Muscle of leg (tissue), 16 donors: ENCODE measurements around the gene SERPINB2. TPM values are rescaled to one million over a fixed set of nuclear protein-coding genes. Genes with fewer than 3 reads are reported as not detected.

ENCODE experiments used
- DNase-seq: peaks from one replicate; pipeline ENCODE4 v3.0.0; 2013
- H3K27ac ChIP-seq: one replicate; pipeline ENCODE4 v1.5.1; 2013; ENCODE audit warnings: mild to moderate bottlenecking, low read length, control low read depth
- H3K27me3 ChIP-seq: one replicate; pipeline ENCODE4 v1.6.1; 2013; ENCODE audit warnings: low read length; ENCODE audit not compliant: control insufficient read depth, insufficient read depth
- H3K36me3 ChIP-seq: one replicate; pipeline ENCODE4 v1.6.1; 2013; ENCODE audit warnings: low read length; ENCODE audit not compliant: control insufficient read depth, insufficient read depth
- H3K4me1 ChIP-seq: one replicate; pipeline ENCODE4 v1.6.1; 2013; ENCODE audit warnings: low read length; ENCODE audit not compliant: control insufficient read depth, insufficient read depth
- H3K4me3 ChIP-seq: one replicate; pipeline ENCODE4 v1.5.1; 2013; ENCODE audit warnings: low read length, control low read depth
- H3K9me3 ChIP-seq: replicated peaks from 2 replicates; pipeline ENCODE4 v1.6.1; 2013; ENCODE audit warnings: low read depth, low read length; ENCODE audit not compliant: control insufficient read depth
- WGBS: methylation state at CpG from one replicate; pipeline ENCODE4 v1.1.5; 2013; ENCODE audit warnings: missing lambda C conversion rate; ENCODE audit not compliant: insufficient coverage; 5-methylcytosine and 5-hydroxymethylcytosine counted together
- long read RNA-seq, 11 donors: transcript quantifications; one replicate each; lab custom pipeline, GENCODE V29; 2026
- polyA plus RNA-seq, 8 donors: library from polyadenylated mRNA; unstranded; fragments of 120-200 nt; gene quantifications; one replicate each; pipeline versions ENCODE4 v1.2.1 to v1.2.3, GENCODE V29; 2013; ENCODE audit warnings: inconsistent platforms in 1 of 8, low replicate concordance in 1 of 8; ENCODE audit not compliant: insufficient read length in 8 of 8, insufficient read depth in 1 of 8
- total RNA-seq: library from RNA; stranded (reverse); fragments of 120-200 nt; gene quantifications from one replicate; pipeline ENCODE4 v1.2.4, GENCODE V29; 2013

Gene SERPINB2, protein sequence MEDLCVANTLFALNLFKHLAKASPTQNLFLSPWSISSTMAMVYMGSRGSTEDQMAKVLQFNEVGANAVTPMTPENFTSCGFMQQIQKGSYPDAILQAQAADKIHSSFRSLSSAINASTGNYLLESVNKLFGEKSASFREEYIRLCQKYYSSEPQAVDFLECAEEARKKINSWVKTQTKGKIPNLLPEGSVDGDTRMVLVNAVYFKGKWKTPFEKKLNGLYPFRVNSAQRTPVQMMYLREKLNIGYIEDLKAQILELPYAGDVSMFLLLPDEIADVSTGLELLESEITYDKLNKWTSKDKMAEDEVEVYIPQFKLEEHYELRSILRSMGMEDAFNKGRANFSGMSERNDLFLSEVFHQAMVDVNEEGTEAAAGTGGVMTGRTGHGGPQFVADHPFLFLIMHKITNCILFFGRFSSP
- total RNA-seq (0.27 TPM), polyA plus RNA-seq (10 to 100 TPM in 1 of 8 donors, 1 to 10 TPM in 1, under 1 TPM in 5, not detected in 1; 0.10 to 29.4 (median 0.13) TPM)
- long read RNA-seq, donor 1, result 0 reads
- long read RNA-seq, donor 2, partial matches to known transcripts, result 0 of 2 reads
- long read RNA-seq, donor 2, other reads (novel, unspliced or antisense), result 0 of 2 reads
- long read RNA-seq, donor 3, result 0 reads
- long read RNA-seq, donor 4, result 0 reads
- long read RNA-seq, donor 5, result 0 reads
- long read RNA-seq, donor 6, result 0 reads
- long read RNA-seq, donor 7, result 0 reads
- long read RNA-seq, donor 8, result 0 reads
- long read RNA-seq, donor 9, result 0 reads
- long read RNA-seq, donor 10, result 0 reads
- long read RNA-seq, donor 11, result 0 reads

DNA sequence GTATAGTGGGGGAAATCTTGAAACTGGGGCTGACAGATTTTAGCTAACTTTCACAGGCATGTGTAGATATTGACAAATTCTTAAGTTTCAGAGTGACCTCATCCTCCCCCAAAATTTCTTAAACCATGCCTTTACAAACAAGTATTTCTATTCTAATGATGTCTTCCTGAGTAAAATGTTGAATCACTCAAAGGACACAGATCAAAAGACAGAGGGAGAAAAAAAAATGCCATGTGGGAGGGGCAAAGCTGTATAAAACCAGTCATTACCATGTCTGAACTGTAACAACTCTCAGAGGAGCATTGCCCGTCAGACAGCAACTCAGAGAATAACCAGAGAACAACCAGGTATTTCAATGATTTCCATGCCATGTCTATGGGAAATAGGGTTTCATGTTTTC is at the start of gene SERPINB2:
Gene SERPINB2 (plus strand): TSS at position 282 of the 400 bp plus-strand sequence. CDS start 3,740 bp downstream, outside the sequence.
- H3K27ac ChIP-seq, result no peak within 1 kb of the TSS
- DNase-seq, result no peak
- H3K36me3 ChIP-seq, result no peaks in the 10 kb centered on the region
- H3K4me3 ChIP-seq, result no peak within 1 kb of the TSS
- H3K9me3 ChIP-seq, result no peaks in the 10 kb centered on the region
- no peaks in the 10 kb centered on the region for H3K4me1 ChIP-seq
- no CpG with 5 or more reads among the region's 1 CpG for WGBS
- no peaks in the 10 kb centered on the region for H3K27me3 ChIP-seq

DNA sequence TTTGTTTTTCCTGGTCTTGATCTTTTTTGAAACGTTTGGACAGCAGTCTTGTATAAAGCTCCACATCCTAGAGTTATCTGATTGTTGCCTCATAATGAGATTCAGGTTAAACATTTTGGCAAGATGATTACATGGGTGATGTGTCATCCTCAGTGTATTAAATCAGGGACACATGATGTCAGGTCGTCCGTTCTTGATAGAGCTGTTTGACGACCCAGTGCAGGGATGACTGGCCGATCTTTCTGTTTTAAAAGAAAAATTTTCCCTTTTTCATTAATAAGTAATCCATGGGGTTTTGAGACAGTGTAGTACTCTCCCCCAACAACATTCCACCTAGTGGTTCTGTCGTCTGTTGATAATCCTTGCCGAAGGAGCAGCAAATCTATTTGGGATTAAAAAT is 44.5 kb upstream of the SERPINB2 start:
- no peaks in the 10 kb centered on the region for H3K36me3 ChIP-seq
- H3K4me3 ChIP-seq, result no peak overlapping the region
- no peaks in the 10 kb centered on the region for H3K9me3 ChIP-seq
- H3K4me1 ChIP-seq, result no peaks in the 10 kb centered on the region
- DNase-seq, result no peak
- 100% methylated on average over 1 of the region's 7 CpGs for WGBS
- no peaks in the 10 kb centered on the region for H3K27me3 ChIP-seq
- no peak overlapping the region for H3K27ac ChIP-seq

DNA sequence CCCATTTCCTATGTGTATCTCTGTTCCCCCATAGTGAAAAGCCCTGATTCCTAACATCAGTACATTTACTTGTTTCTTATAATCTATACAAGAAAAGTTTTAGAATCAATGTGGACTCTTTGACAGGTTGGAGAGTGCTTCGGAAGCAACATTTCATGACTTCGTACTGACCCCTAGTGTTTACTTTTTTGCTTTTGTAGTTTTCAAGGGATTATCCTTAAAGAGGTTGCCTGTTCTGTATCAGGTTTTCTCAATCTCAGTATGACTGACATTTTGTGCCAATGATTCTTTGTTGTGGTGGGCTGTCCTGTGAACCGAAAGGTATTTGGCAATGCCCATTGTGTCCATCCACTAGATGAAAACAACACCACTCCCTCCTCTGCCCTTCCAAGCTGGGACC is 43.3 kb upstream of the SERPINB2 start:
- H3K4me3 ChIP-seq, result no peak overlapping the region
- no peak overlapping the region for H3K27ac ChIP-seq
- DNase-seq, result peak; percentile 38
- no peaks in the 10 kb centered on the region for H3K9me3 ChIP-seq
- no peaks in the 10 kb centered on the region for H3K4me1 ChIP-seq
- no CpG with 5 or more reads among the region's 3 CpGs for WGBS
- no peaks in the 10 kb centered on the region for H3K27me3 ChIP-seq
- no peaks in the 10 kb centered on the region for H3K36me3 ChIP-seq

DNA sequence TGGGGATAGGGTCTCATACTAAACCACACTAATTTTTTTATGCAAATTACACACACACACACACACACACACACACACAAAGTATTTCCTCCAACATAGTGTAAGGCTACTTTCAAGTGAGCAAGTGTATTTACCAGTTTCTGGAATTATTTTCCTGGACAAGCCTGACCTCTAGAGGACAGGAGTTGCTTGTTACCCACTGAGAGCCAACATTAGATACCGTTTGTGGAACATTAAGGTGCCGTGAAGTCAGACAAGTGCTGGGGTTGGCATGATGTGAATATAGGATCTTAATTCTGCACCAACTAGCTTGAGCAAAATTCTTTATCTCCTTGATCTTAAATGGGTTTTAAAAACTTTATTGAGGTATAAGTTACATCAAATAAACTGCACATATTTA is 39.3 kb upstream of the SERPINB2 start:
- Histone ChIP-seq H3K36me3 (no peaks in the 10 kb centered on the region), H3K27me3 (no peaks in the 10 kb centered on the region), H3K4me3 (no peak overlapping the region), H3K27ac (no peak overlapping the region), H3K9me3 (no peaks in the 10 kb centered on the region), H3K4me1 (no peaks in the 10 kb centered on the region)
- DNase-seq, result peak; percentile 60
- WGBS, result no CpG with 5 or more reads among the region's 2 CpGs

DNA sequence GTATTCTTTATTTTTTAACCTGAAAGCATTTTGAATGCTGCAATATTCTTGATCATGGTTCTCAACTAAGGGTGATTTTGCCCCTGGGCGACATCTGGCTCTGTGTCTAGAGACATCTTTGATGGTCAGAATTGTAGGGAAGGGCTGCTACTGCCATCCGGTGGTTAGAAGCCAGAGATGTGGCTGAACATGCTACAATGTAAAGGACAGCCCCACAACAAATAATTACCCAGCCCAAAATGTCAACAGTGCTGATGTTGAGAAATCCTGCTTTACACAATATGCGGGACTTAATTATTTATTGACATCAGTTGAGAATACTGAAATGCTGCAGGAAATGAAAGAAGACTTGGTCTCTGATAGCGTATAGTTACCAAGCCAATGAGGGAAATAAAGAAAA is 37.5 kb upstream of the SERPINB2 start:
- DNase-seq, result no peak

DNA sequence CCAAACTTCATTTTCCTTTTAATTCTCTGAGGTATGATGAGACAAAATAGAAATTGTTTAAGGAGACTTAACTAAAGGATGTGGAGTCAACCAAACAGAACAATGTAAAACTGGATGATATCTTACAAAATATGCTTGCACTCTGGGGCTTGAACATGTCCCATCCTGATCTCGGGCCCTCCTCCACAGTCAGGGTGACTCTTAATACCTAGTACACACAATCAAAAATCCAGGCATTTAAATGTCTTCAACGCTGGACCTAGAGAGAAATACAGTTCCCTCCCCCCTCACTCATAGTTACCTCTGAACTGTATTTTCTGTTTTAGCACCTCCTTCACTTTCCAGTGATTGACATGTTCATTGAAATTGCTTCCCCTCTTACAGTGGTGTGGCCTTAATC is 36.9 kb upstream of the SERPINB2 start:
- no peaks in the 10 kb centered on the region for H3K9me3 ChIP-seq
- WGBS, result 63% methylated on average over 2 of the region's 2 CpGs
- no peak for DNase-seq

More for the DNA sequence above, 37.5 kb upstream of the SERPINB2 start:
- Histone ChIP-seq H3K27me3 (no peaks in the 10 kb centered on the region), H3K4me3 (no peak overlapping the region), H3K4me1 (no peaks in the 10 kb centered on the region), H3K9me3 (no peaks in the 10 kb centered on the region), H3K36me3 (no peaks in the 10 kb centered on the region), H3K27ac (no peak overlapping the region)
- WGBS, result 20% methylated on average over 1 of the region's 4 CpGs

DNA sequence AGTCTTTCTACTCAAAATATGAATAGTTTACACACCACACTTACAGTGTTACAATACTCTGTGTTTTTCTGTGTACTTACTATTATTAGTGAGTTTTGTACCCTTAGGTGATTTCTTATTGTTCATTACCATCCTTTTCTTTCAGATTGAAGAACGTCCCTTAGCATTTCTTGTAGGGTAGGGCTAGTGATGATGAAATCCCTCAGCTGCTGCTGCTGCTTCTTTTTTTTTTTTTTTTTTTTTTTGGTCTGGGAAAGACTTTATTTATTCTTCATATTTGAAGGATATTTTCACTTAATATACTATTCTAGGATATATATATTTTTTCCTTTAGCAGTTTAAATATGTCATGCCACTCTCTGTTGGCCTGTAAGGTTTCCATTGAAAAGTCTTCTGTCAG is 29.0 kb upstream of the SERPINB2 start:
- Histone ChIP-seq H3K4me3 (no peak overlapping the region), H3K4me1 (no peaks in the 10 kb centered on the region), H3K9me3 (no peaks in the 10 kb centered on the region), H3K36me3 (no peaks in the 10 kb centered on the region), H3K27ac (no peak overlapping the region), H3K27me3 (no peaks in the 10 kb centered on the region)
- no peak for DNase-seq
- WGBS, result no CpG with 5 or more reads among the region's 1 CpG

More for the DNA sequence above, 36.9 kb upstream of the SERPINB2 start:
- no peak overlapping the region for H3K27ac ChIP-seq
- H3K27me3 ChIP-seq, result no peaks in the 10 kb centered on the region
- H3K4me1 ChIP-seq, result no peaks in the 10 kb centered on the region
- no peaks in the 10 kb centered on the region for H3K36me3 ChIP-seq
- no peak overlapping the region for H3K4me3 ChIP-seq

DNA sequence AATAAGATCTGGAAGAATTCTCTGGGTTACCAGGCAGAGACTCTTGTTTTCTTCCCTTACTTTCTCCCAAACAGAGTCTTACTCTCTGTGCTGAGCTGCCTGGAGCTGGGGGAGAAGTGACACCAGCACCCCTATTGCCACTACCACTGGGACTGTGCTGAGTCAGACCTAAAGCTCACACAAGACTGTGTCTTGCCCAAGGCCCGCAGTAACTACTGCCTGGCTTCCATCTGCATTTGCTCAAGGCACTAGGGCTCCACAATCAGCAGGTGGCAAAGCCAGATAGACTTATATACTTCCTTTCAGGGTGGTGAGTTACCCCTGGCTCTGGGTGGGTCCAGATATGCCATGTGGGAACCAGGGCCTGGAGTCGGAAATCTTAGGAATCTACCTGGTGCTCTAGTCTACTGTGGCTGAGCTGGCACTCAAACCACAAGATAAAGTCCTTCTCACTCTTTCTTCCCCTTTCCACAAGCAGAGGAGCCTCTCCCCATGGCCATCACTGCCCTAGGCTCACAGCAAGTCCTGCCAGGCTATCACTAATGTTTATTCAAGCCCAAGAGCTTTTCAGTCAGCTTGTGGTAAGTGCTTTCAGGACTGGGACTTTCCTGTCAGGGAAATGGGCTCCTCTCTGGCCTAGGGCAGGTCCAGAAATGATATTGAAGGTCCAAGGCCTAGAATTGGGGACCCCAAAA is 27.6 kb upstream of the SERPINB2 start:
- WGBS, result 86% methylated on average over 1 of the region's 2 CpGs
- no peak overlapping the region for H3K27ac ChIP-seq
- H3K9me3 ChIP-seq, result no peaks in the 10 kb centered on the region

DNA sequence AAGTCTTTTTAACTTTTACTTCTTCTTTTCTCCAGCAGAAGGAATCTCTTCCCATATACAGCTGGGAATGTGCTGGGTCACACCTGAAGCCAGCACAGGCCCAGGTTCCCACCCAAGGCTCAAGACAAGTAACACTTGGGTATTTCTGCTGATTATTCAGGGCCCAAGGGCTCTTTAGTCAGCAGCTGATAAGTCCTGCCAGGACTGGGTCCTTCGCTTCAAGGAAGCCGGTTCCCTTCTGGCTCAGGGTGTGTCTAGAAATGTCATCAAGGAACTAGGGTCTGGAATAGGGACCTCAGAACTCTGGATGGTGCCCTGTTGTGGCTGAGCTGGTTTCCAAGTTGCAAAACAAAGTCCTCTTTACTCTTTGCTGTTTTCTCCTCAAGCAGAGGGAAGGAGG is 27.0 kb upstream of the SERPINB2 start:
- Histone ChIP-seq H3K27me3 (no peaks in the 10 kb centered on the region), H3K4me1 (no peaks in the 10 kb centered on the region), H3K36me3 (no peaks in the 10 kb centered on the region), H3K27ac (no peak overlapping the region), H3K4me3 (no peak overlapping the region), H3K9me3 (no peaks in the 10 kb centered on the region)
- DNase-seq, result no peak
- no CpG with 5 or more reads among the region's 2 CpGs for WGBS

More for the DNA sequence above, 27.6 kb upstream of the SERPINB2 start:
- Histone ChIP-seq H3K4me3 (no peak overlapping the region), H3K36me3 (no peaks in the 10 kb centered on the region), H3K4me1 (no peaks in the 10 kb centered on the region), H3K27me3 (no peaks in the 10 kb centered on the region)
- no peak for DNase-seq
